ENCODE data around the gene TMEM217. TPM values are rescaled to one million over a fixed set of nuclear protein-coding genes. Genes with fewer than 3 reads are reported as not detected.
"Not testable (repeated sequence)": the region's sequence is repeated elsewhere in the genome, so short reads cannot be mapped to it uniquely, and the experiment has no call there.

Gene TMEM217
- total and polyA plus RNA-seq, 8 donors = 2.1 to 5.3 (median 2.5) TPM

DNA sequence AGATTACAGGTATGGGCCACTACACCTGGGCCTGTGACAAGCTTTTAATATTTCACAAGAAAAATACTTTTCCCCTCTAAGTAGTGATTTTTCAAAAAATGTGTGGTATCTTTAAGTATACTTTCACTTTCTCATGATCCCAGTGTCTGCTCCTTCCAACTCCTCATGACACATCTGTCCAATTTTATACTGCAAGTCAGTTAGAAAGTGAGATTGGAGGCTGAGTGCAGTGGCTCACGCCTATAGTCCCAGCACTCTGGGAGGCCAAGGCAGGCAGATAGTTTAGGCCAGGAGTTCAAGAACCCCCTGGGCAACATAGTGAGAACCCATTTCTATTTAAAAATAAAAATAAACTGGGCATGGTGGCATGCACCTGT lies 67.8 kb downstream of the TMEM217 start:
- ATAC-seq (no peak), DNase-seq (no peak)
- H3K27ac ChIP-seq = peak overlapping the region in 1 of 2 donors; percentile 83
- H3K4me1 ChIP-seq = peaks cover 0 to 69% of the 10 kb centered on the region in 2 donors
- no peak overlapping the region for H3K4me3 ChIP-seq
- no peaks in the 10 kb centered on the region for H3K9me3 ChIP-seq
- H3K36me3 ChIP-seq = no peaks in the 10 kb centered on the region
- H3K27me3 ChIP-seq = no peaks in the 10 kb centered on the region
- intact Hi-C loops (cut with DNase I) = no loop called here
- TF ChIP-seq, protein P1, sequence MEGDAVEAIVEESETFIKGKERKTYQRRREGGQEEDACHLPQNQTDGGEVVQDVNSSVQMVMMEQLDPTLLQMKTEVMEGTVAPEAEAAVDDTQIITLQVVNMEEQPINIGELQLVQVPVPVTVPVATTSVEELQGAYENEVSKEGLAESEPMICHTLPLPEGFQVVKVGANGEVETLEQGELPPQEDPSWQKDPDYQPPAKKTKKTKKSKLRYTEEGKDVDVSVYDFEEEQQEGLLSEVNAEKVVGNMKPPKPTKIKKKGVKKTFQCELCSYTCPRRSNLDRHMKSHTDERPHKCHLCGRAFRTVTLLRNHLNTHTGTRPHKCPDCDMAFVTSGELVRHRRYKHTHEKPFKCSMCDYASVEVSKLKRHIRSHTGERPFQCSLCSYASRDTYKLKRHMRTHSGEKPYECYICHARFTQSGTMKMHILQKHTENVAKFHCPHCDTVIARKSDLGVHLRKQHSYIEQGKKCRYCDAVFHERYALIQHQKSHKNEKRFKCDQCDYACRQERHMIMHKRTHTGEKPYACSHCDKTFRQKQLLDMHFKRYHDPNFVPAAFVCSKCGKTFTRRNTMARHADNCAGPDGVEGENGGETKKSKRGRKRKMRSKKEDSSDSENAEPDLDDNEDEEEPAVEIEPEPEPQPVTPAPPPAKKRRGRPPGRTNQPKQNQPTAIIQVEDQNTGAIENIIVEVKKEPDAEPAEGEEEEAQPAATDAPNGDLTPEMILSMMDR (IDR thresholded peaks at IDR 0.05) = no peak

DNA sequence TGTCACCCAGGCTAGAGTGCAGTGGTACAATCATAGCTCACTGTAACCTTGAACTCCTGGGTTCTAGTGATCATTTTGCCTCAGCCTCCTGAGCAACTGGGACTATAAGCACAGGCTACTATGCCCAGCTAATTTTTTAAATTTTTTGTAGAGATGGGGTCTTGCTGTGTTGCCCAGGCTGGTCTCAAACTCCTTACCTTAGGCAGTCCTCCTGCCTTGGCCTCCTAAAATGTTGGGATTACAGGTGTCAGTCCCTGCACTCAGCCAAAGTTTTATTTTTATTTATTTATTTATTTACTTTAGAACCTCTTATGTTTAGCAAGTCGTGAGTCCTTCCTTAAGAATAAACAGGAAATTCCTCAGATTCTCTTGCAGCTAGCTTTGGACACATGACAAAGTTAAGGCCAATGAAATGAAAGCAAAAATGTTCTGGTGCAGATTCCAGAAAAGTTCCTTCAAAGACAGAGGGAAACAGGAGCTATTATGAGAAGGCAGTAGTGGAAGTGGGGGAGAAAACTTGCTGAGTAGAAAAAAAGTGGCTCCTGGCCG lies 68.9 kb downstream of the TMEM217 start:
- Histone ChIP-seq H3K36me3 (no peaks in the 10 kb centered on the region), H3K27ac (peak overlapping the region in 1 of 2 donors; percentile 83), H3K4me1 (peaks cover 0 to 80% of the 10 kb centered on the region in 2 donors), H3K9me3 (no peaks in the 10 kb centered on the region), H3K4me3 (no peak overlapping the region), H3K27me3 (no peaks in the 10 kb centered on the region)
- intact Hi-C loops (cut with DNase I) = no loop called here
- TF ChIP-seq, protein P1 (IDR thresholded peaks at IDR 0.05) = no peak
- ATAC-seq (no peak), DNase-seq (no peak)

DNA sequence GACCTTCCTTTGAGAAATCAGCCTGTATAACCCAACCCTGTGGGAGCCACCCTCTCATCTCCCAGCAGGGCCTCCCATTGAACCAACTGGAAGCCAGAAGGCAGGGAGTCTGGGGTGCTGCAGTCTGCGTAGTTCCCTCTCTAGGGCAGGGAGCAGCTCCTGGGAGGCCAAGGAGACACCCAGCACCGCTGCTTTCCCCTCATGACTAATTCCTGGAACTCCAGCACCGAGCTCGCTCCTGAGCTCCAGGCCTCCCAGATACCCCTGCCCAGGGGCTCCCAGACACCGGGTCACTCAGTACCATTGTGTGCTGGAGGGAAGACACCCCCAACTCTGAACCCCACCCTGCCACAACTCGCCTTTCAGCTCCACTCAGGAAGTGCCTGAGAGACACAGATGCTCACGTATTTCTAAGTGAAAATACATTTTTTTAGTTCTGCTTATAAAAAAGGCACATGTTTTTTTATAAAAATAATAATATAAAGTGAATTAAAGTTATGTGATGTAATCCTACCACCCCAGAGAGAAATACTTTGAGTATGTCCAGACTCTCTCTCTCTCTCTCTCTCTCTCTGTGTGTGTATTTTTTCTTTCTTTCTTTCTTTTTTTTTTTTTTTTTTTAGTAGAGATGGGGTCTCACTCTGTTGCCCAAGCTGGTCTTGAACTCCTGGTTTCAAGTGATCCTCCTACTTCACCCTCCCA lies 70.5 kb downstream of the TMEM217 start:
- Histone ChIP-seq H3K27me3 (no peaks in the 10 kb centered on the region), H3K4me3 (no peak overlapping the region), H3K36me3 (no peaks in the 10 kb centered on the region), H3K4me1 (peaks cover 5 to 95% of the 10 kb centered on the region in 2 donors), H3K27ac (peak overlapping the region in 1 of 2 donors; percentile 93), H3K9me3 (no peaks in the 10 kb centered on the region)
- TF ChIP-seq, protein P1 (IDR thresholded peaks at IDR 0.05) = no peak
- peak in 1 of 4 donors; percentile 63 for DNase-seq
- intact Hi-C loops (cut with DNase I) = no loop called here
- peak; percentile 61 for ATAC-seq

DNA sequence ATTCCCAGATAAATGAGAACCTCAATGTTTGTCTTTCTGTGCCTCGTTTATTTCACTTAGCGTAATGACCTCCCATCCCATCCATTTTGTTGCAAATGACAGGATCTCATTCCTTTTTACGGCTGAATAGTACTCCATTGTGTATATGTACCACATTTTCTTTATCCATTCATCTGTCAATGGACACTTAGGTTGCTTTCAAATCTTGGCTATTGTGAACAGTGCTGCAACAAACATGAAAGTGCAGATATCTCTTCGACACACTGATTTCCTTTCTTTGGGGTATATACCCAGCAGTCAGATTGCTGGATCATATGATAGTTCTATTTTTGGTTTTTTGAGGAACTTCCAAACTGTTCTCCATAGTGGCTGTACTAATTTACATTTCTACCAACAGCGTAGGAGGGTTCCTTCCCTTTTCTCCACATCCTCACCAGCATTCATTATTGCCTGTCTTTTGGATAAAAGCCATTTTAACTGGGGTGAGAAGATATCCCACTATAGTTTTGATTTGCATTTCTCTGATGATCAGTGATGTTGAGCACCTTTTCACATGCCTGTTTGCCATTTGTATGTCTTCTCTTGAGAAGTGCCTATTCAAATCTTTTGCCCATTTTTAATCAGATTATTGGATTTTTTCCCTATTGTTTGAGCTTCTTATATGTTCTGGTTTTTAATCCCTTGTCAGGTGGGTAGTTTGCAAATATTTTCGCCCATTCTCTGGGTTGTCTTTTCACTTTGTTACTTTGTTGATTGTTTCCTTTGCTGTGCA lies 71.8 kb downstream of the TMEM217 start:
- peak overlapping the region in 1 of 2 donors; percentile 93 for H3K27ac ChIP-seq

DNA sequence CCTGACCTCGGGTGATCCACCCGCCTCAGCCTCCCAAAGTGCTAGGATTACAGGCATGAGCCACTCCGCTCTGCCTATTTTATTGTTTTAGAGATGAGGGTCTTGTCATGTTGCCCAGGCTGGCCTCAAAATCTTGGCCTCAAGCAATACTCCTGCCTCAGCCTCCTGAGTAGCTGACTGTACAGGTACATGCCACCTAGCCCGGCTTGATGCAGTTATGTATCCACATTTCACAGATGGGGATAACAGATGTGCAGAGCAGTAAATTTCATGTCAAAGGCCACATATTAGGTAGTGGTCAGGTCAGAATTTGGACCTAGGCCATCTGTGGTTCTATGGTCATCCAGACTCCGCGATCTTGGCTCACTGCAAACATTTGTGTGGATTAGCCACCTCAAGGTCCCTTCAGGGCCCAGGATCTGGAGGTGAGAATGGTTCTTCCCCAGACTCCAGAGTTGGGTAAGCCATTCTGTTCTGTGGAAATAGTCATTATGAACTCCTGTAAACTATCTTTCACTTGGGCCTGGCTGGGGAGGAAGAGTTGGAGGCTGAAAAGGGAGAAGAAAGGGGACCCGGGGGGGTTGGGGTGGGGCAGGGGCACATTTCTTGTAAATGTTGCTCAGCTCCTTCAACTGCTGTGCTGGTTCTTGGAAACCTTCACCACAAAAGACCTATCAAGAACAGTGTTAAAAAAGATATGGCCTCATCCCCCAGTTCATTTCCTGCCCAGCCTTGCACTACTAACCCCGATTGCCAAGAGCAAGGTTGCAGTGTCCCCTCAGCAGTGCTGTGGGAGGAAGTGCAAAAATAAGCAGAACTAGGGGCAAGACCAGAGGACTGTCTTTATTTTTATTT lies 75.0 kb downstream of the TMEM217 start:
- Histone ChIP-seq H3K36me3 (no peaks in the 10 kb centered on the region), H3K4me3 (no peak overlapping the region), H3K27ac (peak overlapping the region; percentile 51 to 93), H3K4me1 (peaks cover 5 to 88% of the 10 kb centered on the region in 2 donors), H3K27me3 (no peaks in the 10 kb centered on the region), H3K9me3 (no peaks in the 10 kb centered on the region)
- peak in 1 of 4 donors; percentile 72 for DNase-seq
- peak; percentile 85 for ATAC-seq
- TF ChIP-seq, protein P1 (IDR thresholded peaks at IDR 0.05) = no peak
- intact Hi-C loops (cut with DNase I) = no loop called here

More for the DNA sequence above, 71.8 kb downstream of the TMEM217 start:
- H3K27me3 ChIP-seq; H3K4me3 ChIP-seq; intact Hi-C loops (cut with DNase I); DNase-seq; H3K36me3 ChIP-seq; H3K9me3 ChIP-seq: not testable (repeated sequence)
- peak; percentile 19 for ATAC-seq
- H3K4me1 ChIP-seq = peaks cover 5 to 100% of the 10 kb centered on the region in 2 donors

DNA sequence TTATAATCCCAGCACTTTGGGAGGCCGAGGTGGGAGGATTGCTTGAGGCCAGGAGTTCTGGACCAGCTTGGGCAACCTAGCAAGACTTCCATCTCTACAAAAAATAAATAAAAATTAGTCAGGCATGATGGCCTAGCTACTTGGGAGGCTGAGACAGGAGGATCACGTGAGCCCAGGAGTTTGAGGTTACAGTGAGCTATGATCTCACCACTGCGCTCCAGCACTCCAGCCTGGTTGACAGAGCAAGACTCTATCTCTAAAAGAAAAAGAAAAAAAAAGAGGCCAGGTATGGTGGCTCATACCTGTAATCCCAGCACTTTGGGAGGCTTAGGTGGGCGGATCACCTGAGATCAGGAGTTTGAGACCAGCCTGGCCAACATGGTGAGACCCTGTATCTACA lies 77.3 kb downstream of the TMEM217 start:
- H3K36me3 ChIP-seq; H3K27ac ChIP-seq; DNase-seq; intact Hi-C loops (cut with DNase I); H3K4me3 ChIP-seq; H3K27me3 ChIP-seq; H3K9me3 ChIP-seq; ATAC-seq: not testable (repeated sequence)
- H3K4me1 ChIP-seq = peaks cover 5 to 88% of the 10 kb centered on the region in 2 donors
